Posterior vena cava (tissue), 2 donors: ENCODE results near the gene ENOSF1. TPM values are rescaled to one million over a fixed set of nuclear protein-coding genes. Genes with fewer than 3 reads are reported as not detected.

Experiments
- total RNA-seq, 2 donors: library from RNA; stranded (reverse); fragmentation: NEBNext Ultra II Directional; extraction: Animal tissue kit (Norgen Biotek cat#: 25700); gene quantifications; one replicate each; pipeline ENCODE4 v1.2.1, GENCODE V29; 2021
- donor health status: DM: yes; HTN: yes; CAD: no.
- donor health status: DM: yes; HTN: yes; CAD: no.

ENOSF1 gene
- total RNA-seq, 2 donors from 2014 or later, result 38.1 to 57.7 TPM

Other genes with a start within 250 kb of the ENOSF1 start
- gene COLEC12, start 211.9 kb downstream of the ENOSF1 start, total RNA-seq, result 10 to 100 TPM; 23.0 to 54.9 TPM
- gene CETN1, start 132.2 kb downstream of the ENOSF1 start, total RNA-seq, result not detected
- not detected for gene CLUL1, start 115.6 kb downstream of the ENOSF1 start, total RNA-seq
- 1 to 10 TPM; 4.0 TPM for gene TYMS, start 55.0 kb downstream of the ENOSF1 start, total RNA-seq
- 10 to 100 TPM; 28.7 to 51.6 TPM for gene YES1, start 99.6 kb upstream of the ENOSF1 start, total RNA-seq
- 1 to 10 TPM in 1 of 2 donors, under 1 TPM in 1; 0.60 to 2.1 TPM for gene ADCYAP1, start 192.2 kb upstream of the ENOSF1 start, total RNA-seq